Thyroid gland (tissue), 4 donors: Measurements from ENCODE around the gene MEOX1.

Source experiments
- CTCF ChIP-seq, 6 experiments: fragments of 200-600 bp in 3 of 6; fragments of 450-650 bp in 3 of 6; sonication (generic) in 3 of 6; IDR thresholded peaks; one replicate each; pipeline ENCODE4 v1.5.1; 2016 to 2019; ENCODE audit warnings: antibody characterized with exemption in 6 of 6, mild to moderate bottlenecking in 2 of 6, inconsistent platforms in 1 of 6, moderate library complexity in 1 of 6
- POLR2A ChIP-seq, 2 donors: fragments of 450-650 bp; IDR thresholded peaks; one replicate each; pipeline ENCODE4 v1.6.1; 2017; ENCODE audit warnings: antibody characterized with exemption in 2 of 2, mild to moderate bottlenecking in 2 of 2, moderate library complexity in 1 of 2

GRCh38 chr17:43591001-43591400 lies 70.7 kb downstream of the MEOX1 start:
- TF ChIP-seq CTCF (IDR thresholded peaks at IDR 0.05), result no peak
- TF ChIP-seq POLR2A (IDR thresholded peaks at IDR 0.05), result no peak
